Esophagus muscularis mucosa (tissue), 3 donors: ENCODE measurements around the gene AGBL5.

ENCODE experiments used
- POLR2A ChIP-seq: fragments of 450-650 bp; IDR thresholded peaks from one replicate; pipeline ENCODE4 v1.6.1; 2017; ENCODE audit warnings: antibody characterized with exemption, moderate library complexity, mild to moderate bottlenecking, low read depth
- TF ChIP-seq, protein P1 (sequence below), 3 experiments: fragments of 200-600 bp in 2 of 3; fragments of 450-650 bp in 1 of 3; sonication (generic) in 2 of 3; IDR thresholded peaks; one replicate each; pipeline ENCODE4 v1.5.1; 2017 to 2019; ENCODE audit warnings: antibody characterized with exemption in 3 of 3, mild to moderate bottlenecking in 2 of 3, moderate library complexity in 1 of 3

DNA sequence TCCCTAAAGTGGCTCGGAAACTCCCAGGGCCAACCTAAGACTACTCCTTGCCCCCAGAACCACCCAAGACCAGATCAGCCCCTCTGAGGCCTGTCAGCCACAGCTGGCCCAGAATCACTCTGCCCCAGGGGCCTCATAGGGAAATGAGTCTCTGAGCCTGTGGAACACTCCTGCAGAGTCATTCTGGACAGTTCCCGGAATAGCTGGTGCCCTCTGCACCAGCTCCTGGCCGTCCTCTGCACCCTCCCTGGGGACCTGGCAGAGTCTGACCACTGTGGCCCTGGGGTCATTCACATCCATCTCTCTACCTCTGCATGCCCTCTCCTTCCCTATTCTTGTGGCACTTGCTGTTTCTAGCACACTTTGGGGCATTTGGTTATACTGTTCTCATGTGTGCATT lies 33.3 kb upstream of the AGBL5 start:
- TF ChIP-seq, protein P1, sequence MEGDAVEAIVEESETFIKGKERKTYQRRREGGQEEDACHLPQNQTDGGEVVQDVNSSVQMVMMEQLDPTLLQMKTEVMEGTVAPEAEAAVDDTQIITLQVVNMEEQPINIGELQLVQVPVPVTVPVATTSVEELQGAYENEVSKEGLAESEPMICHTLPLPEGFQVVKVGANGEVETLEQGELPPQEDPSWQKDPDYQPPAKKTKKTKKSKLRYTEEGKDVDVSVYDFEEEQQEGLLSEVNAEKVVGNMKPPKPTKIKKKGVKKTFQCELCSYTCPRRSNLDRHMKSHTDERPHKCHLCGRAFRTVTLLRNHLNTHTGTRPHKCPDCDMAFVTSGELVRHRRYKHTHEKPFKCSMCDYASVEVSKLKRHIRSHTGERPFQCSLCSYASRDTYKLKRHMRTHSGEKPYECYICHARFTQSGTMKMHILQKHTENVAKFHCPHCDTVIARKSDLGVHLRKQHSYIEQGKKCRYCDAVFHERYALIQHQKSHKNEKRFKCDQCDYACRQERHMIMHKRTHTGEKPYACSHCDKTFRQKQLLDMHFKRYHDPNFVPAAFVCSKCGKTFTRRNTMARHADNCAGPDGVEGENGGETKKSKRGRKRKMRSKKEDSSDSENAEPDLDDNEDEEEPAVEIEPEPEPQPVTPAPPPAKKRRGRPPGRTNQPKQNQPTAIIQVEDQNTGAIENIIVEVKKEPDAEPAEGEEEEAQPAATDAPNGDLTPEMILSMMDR (IDR thresholded peaks at IDR 0.05) = no peak
- no peak for TF ChIP-seq POLR2A
